Choroid plexus epithelial cell (primary cell): ENCODE measurements around the gene OR52H1.

Experiments used
- DNase-seq: peaks from one replicate; pipeline ENCODE4 v3.0.0-alpha.2; 2010; ENCODE audit warnings: low read depth
- H3K4me3 ChIP-seq: 2 replicates; pipeline ENCODE4 v1.5.1; 2011; ENCODE audit warnings: low read depth, mild to moderate bottlenecking, control low read depth, low read length, moderate library complexity
- TF ChIP-seq, protein P1 (sequence below): conservative IDR thresholded peaks from 2 replicates; pipeline ENCODE4 v1.5.1; 2011; ENCODE audit warnings: low read depth, mild to moderate bottlenecking, control low read depth, inconsistent platforms, low read length, moderate library complexity

OR52H1 gene

GRCh38 chr11:5536482-5536881 is 11.9 kb downstream of the OR52H1 start:
- DNase-seq: no peak
- TF ChIP-seq, protein P1, sequence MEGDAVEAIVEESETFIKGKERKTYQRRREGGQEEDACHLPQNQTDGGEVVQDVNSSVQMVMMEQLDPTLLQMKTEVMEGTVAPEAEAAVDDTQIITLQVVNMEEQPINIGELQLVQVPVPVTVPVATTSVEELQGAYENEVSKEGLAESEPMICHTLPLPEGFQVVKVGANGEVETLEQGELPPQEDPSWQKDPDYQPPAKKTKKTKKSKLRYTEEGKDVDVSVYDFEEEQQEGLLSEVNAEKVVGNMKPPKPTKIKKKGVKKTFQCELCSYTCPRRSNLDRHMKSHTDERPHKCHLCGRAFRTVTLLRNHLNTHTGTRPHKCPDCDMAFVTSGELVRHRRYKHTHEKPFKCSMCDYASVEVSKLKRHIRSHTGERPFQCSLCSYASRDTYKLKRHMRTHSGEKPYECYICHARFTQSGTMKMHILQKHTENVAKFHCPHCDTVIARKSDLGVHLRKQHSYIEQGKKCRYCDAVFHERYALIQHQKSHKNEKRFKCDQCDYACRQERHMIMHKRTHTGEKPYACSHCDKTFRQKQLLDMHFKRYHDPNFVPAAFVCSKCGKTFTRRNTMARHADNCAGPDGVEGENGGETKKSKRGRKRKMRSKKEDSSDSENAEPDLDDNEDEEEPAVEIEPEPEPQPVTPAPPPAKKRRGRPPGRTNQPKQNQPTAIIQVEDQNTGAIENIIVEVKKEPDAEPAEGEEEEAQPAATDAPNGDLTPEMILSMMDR: no peak
- no peak overlapping the region for H3K4me3 ChIP-seq

- no peak overlapping the region for H3K4me3 ChIP-seq
- no peak for DNase-seq
- TF ChIP-seq, protein P1: no peak
Observed at GRCh38 chr11:5534046-5534445, 14.3 kb downstream of the OR52H1 start.

DNA sequence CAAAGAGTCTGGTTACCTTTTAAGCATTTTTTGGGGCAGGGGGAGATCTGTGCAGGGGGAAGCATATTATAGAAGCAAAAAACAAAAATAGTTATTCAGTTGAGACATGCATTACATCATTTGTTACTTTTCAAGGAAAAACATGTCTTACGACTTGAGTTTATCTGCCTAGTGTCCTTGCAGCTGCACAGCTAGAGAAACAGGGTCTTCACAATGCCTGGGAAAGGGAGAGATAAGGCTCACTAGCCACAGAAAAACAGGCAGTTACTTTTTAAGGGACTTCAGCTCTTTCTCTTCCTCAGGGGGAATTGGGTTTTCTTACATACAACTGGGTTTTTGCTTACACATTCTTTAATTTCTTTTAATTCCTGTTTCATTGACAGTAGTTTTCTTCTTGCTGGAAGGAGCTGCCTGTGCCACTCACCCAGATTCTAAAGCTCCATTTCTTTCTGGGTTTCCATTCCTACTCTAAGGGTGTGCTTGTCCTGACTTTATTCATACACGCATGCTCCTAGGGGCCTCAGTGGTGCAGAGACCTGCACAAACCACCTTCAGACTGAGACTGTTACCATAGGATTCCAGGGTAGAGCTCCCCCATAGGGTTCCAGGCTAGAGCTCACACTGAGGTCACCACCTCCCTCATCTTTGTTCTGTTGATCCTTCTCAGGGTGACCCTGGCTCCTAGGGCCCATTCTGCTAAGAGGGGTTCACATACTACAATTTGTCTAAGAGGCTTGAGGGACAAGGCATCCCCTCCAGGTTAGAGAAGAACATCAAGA is 17.1 kb downstream of the OR52H1 start:
- no peak overlapping the region for H3K4me3 ChIP-seq
- TF ChIP-seq, protein P1: no peak
- DNase-seq: no peak

GRCh38 chr11:5528495-5528894 is 19.8 kb downstream of the OR52H1 start:
- TF ChIP-seq, protein P1: no peak

DNA sequence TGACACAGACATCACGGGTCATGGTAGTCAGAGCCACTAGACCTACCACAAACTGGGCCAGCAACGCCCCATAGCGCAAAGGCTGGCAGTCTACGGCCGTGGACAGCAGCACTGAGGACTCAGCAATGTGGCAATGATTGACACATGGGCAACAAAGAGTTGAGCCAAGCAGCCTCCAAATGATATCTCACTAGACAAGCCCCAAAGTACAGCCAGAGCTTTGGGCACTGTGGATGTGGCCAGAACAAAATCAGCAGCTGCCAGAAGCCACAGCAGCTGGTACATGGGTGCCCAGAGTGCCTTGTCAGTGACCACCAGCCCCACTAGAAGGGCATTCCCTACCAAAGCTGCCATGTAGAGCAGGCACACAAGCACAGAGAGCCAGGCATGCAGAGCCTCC is 20.6 kb downstream of the OR52H1 start:
- no peak for DNase-seq
- no peak overlapping the region for H3K4me3 ChIP-seq
- TF ChIP-seq, protein P1: no peak

More at GRCh38 chr11:5528495-5528894, 19.8 kb downstream of the OR52H1 start:
- no peak for DNase-seq
- no peak overlapping the region for H3K4me3 ChIP-seq

- no peak for DNase-seq
- TF ChIP-seq, protein P1: no peak
- no peak overlapping the region for H3K4me3 ChIP-seq
Observed at GRCh38 chr11:5524756-5525155, 23.6 kb downstream of the OR52H1 start.

DNA sequence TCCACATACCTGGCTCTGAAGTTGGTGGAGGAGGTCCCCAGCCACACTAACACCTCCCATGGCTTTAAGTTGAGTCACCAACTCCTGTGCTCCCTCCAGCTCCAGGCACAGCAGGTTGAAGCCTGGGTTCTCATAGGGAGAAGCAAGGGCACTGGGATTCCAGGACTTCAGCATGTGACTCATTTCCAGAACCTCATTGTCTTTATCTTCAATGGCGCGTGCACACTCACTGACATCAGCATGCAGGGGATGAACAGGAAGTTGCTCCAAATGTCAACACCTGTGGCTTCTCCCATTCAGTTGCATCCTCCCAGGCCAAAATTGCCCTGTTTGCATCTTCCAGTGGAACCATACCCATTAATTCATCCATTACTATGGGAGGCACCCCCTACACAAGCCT is 26.0 kb downstream of the OR52H1 start:
- no peak overlapping the region for H3K4me3 ChIP-seq
- TF ChIP-seq, protein P1: no peak
- DNase-seq: no peak
